OCI-LY1 (cell line): ENCODE data around the gene HMCN2.

ENCODE experiments used
- CTCF ChIP-seq: fragments of 200-600 bp; sonication (generic), shearing (Covaris generic); IDR thresholded peaks from 2 replicates; pipeline ENCODE4 v1.5.1; 2017; ENCODE audit warnings: mild to moderate bottlenecking, antibody characterized with exemption, low read length, moderate library complexity, mixed read lengths
- EZH2 ChIP-seq: fragments of 200-600 bp; sonication (generic), shearing (Covaris generic); IDR thresholded peaks from 2 replicates; pipeline ENCODE4 v1.8.0; 2017; ENCODE audit warnings: borderline replicate concordance, mixed run types, mild to moderate bottlenecking, antibody characterized with exemption, low read length, moderate library complexity, mixed read lengths

- TF ChIP-seq EZH2 (no peak), CTCF (no peak)
These were observed 25.0 kb upstream of the HMCN2 start for GRCh38 chr9:130240410-130241197.
